GM23338 (cell line): ENCODE measurements around the gene CCDC12.
A peak's percentile ranks its signal among the peaks of the same experiment; 100 is the strongest.

Experiments used
- CTCF ChIP-seq, 2 experiments: fragments of 200-600 bp in 1 of 2; sonication (generic) in 1 of 2; conservative IDR thresholded peaks; 2 replicates each; pipeline versions ENCODE4 v1.5.1 to v1.6.1; 2016 to 2017; ENCODE audit warnings: antibody characterized with exemption in 2 of 2, low read depth in 2 of 2, mild to moderate bottlenecking in 2 of 2, moderate library complexity in 1 of 2
- EZH2 ChIP-seq: fragments of 200-600 bp; sonication (generic); IDR thresholded peaks from one replicate; pipeline ENCODE4 v1.8.0; 2017; ENCODE audit warnings: antibody characterized with exemption, mild to moderate bottlenecking, low read depth; ENCODE audit not compliant: unreplicated experiment
- EZH2phosphoT487 ChIP-seq: fragments of 200-600 bp; sonication (generic); IDR thresholded peaks from one replicate; pipeline ENCODE4 v1.8.1; 2018; ENCODE audit warnings: antibody characterized with exemption; ENCODE audit not compliant: unreplicated experiment
- POLR2AphosphoS5 ChIP-seq: IDR thresholded peaks from 2 replicates; pipeline ENCODE4 v1.6.1; 2016; ENCODE audit warnings: antibody characterized with exemption, low read depth
- REST ChIP-seq: IDR thresholded peaks from one replicate; pipeline ENCODE4 v1.6.1; 2018; ENCODE audit warnings: antibody characterized with exemption; ENCODE audit not compliant: unreplicated experiment
- ZNF331 ChIP-seq: fragments of 250-450 bp; sonication (Bioruptor Pico); IDR thresholded peaks from 2 replicates; pipeline ENCODE4 v1.5.0; 2020; ENCODE audit warnings: low read depth, mild to moderate bottlenecking, moderate library complexity

GRCh38 chr3:46913644-46914043 lies 62.9 kb downstream of the CCDC12 start:
- no peak for TF ChIP-seq CTCF (conservative IDR thresholded peaks at IDR 0.05; ENCODE audit: low read depth in 2 of 2)
- no peak for TF ChIP-seq EZH2phosphoT487
- no peak for TF ChIP-seq EZH2
- TF ChIP-seq POLR2AphosphoS5, result 0 out of 2 replicates have a peak, but pooled peaks have one; percentile 17
- no peak for TF ChIP-seq ZNF331
- no peak for TF ChIP-seq REST
